WTC11 (cell line): Measurements from ENCODE around the gene LYVE1. TPM values are rescaled to one million over a fixed set of nuclear protein-coding genes. Genes with fewer than 3 reads are reported as not detected.

Source experiments
- ATAC-seq: fragments of 200-7000 bp; cut with Tn5 transposase; 2 replicates; pipeline ENCODE4 v1.10.0; 2021; ENCODE audit warnings: mild to moderate bottlenecking, moderate library complexity
- CTCF ChIA-PET: fragments of 300-600 bp; sonication (Branson Sonifier 250); formaldehyde crosslinking; loops from one replicate; lab custom pipeline; 2021; ENCODE audit warnings: antibody characterized with exemption; lab: Charles Lee
- POLR2A ChIA-PET: fragments of 350-600 bp; sonication (Branson Sonifier 250); formaldehyde crosslinking; loops from one replicate; lab custom pipeline; 2021; ENCODE audit warnings: antibody characterized with exemption; lab: Charles Lee
- DNase-seq: peaks from one replicate; pipeline ENCODE4 v3.0.0; 2021; ENCODE audit warnings: low spot score
- H3K27ac Mint-ChIP-seq: 2 replicates; pipeline ENCODE4 v1.8.0; 2021; ENCODE audit warnings: mixed read lengths
- H3K27me3 Mint-ChIP-seq: 2 replicates; pipeline ENCODE4 v1.8.0; 2021; ENCODE audit warnings: low read depth, mild to moderate bottlenecking, moderate library complexity, mixed read lengths
- H3K36me3 Mint-ChIP-seq: 2 replicates; pipeline ENCODE4 v1.8.0; 2021; ENCODE audit warnings: mixed read lengths
- H3K4me1 Mint-ChIP-seq: 2 replicates; pipeline ENCODE4 v1.8.0; 2022; ENCODE audit warnings: mixed read lengths
- H3K4me3 Mint-ChIP-seq: 2 replicates; pipeline ENCODE4 v1.8.0; 2021; ENCODE audit warnings: mild to moderate bottlenecking, moderate library complexity, mixed read lengths
- H3K9me3 Mint-ChIP-seq: 2 replicates; pipeline ENCODE4 v1.8.0; 2021; ENCODE audit warnings: mixed read lengths
- AFF4 ChIP-seq: sonication (generic); formaldehyde crosslinking; IDR thresholded peaks from 2 replicates; pipeline ENCODE4 v1.8.1; 2023; ENCODE audit warnings: mild to moderate bottlenecking, missing genetic modification reagents, borderline replicate concordance
- CBFB ChIP-seq: sonication (generic); formaldehyde crosslinking; IDR thresholded peaks from 2 replicates; pipeline ENCODE4 v1.8.1; 2022; ENCODE audit warnings: mild to moderate bottlenecking, low read depth, missing genetic modification reagents
- CREB1 ChIP-seq: sonication (generic); formaldehyde crosslinking; IDR thresholded peaks from 2 replicates; pipeline ENCODE4 v1.8.0; 2023; ENCODE audit warnings: mild to moderate bottlenecking, missing genetic modification reagents
- FOXK1 ChIP-seq: sonication (generic); formaldehyde crosslinking; IDR thresholded peaks from 2 replicates; pipeline ENCODE4 v1.8.0; 2022; ENCODE audit warnings: mild to moderate bottlenecking, moderate library complexity, missing genetic modification reagents
- GTF2I ChIP-seq: fragments of 250-450 bp; sonication (Bioruptor Pico); conservative IDR thresholded peaks from 2 replicates; pipeline ENCODE4 v1.4.0; 2021; ENCODE audit warnings: mild to moderate bottlenecking
- JAZF1 ChIP-seq: fragments of 250-450 bp; sonication (Bioruptor Pico); IDR thresholded peaks from 2 replicates; pipeline ENCODE4 v1.9.0; 2021; ENCODE audit warnings: moderate library complexity, mild to moderate bottlenecking, inconsistent platforms
- MAX ChIP-seq: sonication (generic); formaldehyde crosslinking; IDR thresholded peaks from 2 replicates; pipeline ENCODE4 v1.8.0; 2022; ENCODE audit warnings: mild to moderate bottlenecking, missing genetic modification reagents
- MXD4 ChIP-seq: fragments of 250-450 bp; sonication (Bioruptor Pico); IDR thresholded peaks from 2 replicates; pipeline ENCODE4 v1.8.0; 2021; ENCODE audit warnings: mild to moderate bottlenecking, moderate library complexity, borderline replicate concordance
- SMAD3 ChIP-seq: sonication (generic); formaldehyde crosslinking; IDR thresholded peaks from 2 replicates; pipeline ENCODE4 v1.8.0; 2022; ENCODE audit warnings: missing genetic modification reagents, mild to moderate bottlenecking, borderline replicate concordance
- SP1 ChIP-seq: sonication (generic); formaldehyde crosslinking; conservative IDR thresholded peaks from 2 replicates; pipeline ENCODE4 v1.8.1; 2022; ENCODE audit warnings: missing genetic modification reagents
- TCF7 ChIP-seq: sonication (generic); formaldehyde crosslinking; IDR thresholded peaks from 2 replicates; pipeline ENCODE4 v1.8.0; 2022; ENCODE audit warnings: mild to moderate bottlenecking, low read depth, missing genetic modification reagents, moderate library complexity
- ZNF121 ChIP-seq: sonication (generic); formaldehyde crosslinking; IDR thresholded peaks from 2 replicates; pipeline ENCODE4 v1.8.0; 2023; ENCODE audit warnings: missing genetic modification reagents
- ZNF512 ChIP-seq: sonication (generic); formaldehyde crosslinking; IDR thresholded peaks from 2 replicates; pipeline ENCODE4 v1.8.1; 2022; ENCODE audit warnings: missing genetic modification reagents, borderline replicate concordance
- ZNF532 ChIP-seq: fragments of 250-450 bp; sonication (Bioruptor Pico); IDR thresholded peaks from 2 replicates; pipeline ENCODE4 v1.9.0; 2021; ENCODE audit warnings: mild to moderate bottlenecking, borderline replicate concordance
- ZNF671 ChIP-seq: fragments of 250-450 bp; sonication (Bioruptor Pico); IDR thresholded peaks from 2 replicates; pipeline ENCODE4 v1.8.0; 2021; ENCODE audit warnings: mild to moderate bottlenecking
- total RNA-seq: library from RNA; stranded (reverse); gene quantifications from 3 replicates; pipeline ENCODE4 v1.2.3, GENCODE V29; 2021
- TF ChIP-seq, protein P1 (sequence below): sonication (generic); formaldehyde crosslinking; IDR thresholded peaks from 2 replicates; pipeline ENCODE4 v1.8.1; 2023; ENCODE audit warnings: mild to moderate bottlenecking, missing genetic modification reagents
- TF ChIP-seq, protein P2 (sequence below): fragments of 250-450 bp; sonication (Bioruptor Pico); IDR thresholded peaks from 2 replicates; pipeline ENCODE4 v1.9.0; 2021; ENCODE audit warnings: mild to moderate bottlenecking
- TF ChIP-seq, protein P3 (sequence below): sonication (generic); formaldehyde crosslinking; IDR thresholded peaks from 2 replicates; pipeline ENCODE4 v1.8.0; 2023; ENCODE audit warnings: mild to moderate bottlenecking, missing genetic modification reagents

Gene LYVE1
- total RNA-seq, 1 experiment from 2014 or later: 0.24 TPM

GRCh38 chr11:10556590-10556989, 11.9 kb downstream of the LYVE1 start:
- TF ChIP-seq MAX (CRISPR knock-in tag): no peak
- TF ChIP-seq, protein P1, sequence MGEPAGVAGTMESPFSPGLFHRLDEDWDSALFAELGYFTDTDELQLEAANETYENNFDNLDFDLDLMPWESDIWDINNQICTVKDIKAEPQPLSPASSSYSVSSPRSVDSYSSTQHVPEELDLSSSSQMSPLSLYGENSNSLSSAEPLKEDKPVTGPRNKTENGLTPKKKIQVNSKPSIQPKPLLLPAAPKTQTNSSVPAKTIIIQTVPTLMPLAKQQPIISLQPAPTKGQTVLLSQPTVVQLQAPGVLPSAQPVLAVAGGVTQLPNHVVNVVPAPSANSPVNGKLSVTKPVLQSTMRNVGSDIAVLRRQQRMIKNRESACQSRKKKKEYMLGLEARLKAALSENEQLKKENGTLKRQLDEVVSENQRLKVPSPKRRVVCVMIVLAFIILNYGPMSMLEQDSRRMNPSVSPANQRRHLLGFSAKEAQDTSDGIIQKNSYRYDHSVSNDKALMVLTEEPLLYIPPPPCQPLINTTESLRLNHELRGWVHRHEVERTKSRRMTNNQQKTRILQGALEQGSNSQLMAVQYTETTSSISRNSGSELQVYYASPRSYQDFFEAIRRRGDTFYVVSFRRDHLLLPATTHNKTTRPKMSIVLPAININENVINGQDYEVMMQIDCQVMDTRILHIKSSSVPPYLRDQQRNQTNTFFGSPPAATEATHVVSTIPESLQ: no peak
- TF ChIP-seq, protein P2, sequence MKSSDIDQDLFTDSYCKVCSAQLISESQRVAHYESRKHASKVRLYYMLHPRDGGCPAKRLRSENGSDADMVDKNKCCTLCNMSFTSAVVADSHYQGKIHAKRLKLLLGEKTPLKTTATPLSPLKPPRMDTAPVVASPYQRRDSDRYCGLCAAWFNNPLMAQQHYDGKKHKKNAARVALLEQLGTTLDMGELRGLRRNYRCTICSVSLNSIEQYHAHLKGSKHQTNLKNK (CRISPR knock-in tag): no peak
- no peak for TF ChIP-seq FOXK1 (CRISPR knock-in tag)
- TF ChIP-seq MXD4: no peak
- no peak for TF ChIP-seq JAZF1 (CRISPR knock-in tag)
- TF ChIP-seq CBFB: no peak
- no peak for TF ChIP-seq ZNF512
- no peak for TF ChIP-seq ZNF532
- TF ChIP-seq GTF2I: no peak
- no peak for TF ChIP-seq SMAD3 (CRISPR knock-in tag)
- TF ChIP-seq, protein P3, sequence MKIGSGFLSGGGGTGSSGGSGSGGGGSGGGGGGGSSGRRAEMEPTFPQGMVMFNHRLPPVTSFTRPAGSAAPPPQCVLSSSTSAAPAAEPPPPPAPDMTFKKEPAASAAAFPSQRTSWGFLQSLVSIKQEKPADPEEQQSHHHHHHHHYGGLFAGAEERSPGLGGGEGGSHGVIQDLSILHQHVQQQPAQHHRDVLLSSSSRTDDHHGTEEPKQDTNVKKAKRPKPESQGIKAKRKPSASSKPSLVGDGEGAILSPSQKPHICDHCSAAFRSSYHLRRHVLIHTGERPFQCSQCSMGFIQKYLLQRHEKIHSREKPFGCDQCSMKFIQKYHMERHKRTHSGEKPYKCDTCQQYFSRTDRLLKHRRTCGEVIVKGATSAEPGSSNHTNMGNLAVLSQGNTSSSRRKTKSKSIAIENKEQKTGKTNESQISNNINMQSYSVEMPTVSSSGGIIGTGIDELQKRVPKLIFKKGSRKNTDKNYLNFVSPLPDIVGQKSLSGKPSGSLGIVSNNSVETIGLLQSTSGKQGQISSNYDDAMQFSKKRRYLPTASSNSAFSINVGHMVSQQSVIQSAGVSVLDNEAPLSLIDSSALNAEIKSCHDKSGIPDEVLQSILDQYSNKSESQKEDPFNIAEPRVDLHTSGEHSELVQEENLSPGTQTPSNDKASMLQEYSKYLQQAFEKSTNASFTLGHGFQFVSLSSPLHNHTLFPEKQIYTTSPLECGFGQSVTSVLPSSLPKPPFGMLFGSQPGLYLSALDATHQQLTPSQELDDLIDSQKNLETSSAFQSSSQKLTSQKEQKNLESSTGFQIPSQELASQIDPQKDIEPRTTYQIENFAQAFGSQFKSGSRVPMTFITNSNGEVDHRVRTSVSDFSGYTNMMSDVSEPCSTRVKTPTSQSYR (CRISPR knock-in tag): no peak
- TF ChIP-seq CREB1 (CRISPR knock-in tag): no peak
- no peak for TF ChIP-seq TCF7 (CRISPR knock-in tag)
- no peak for TF ChIP-seq ZNF121 (CRISPR knock-in tag)
- TF ChIP-seq ZNF671 (CRISPR knock-in tag): no peak
- TF ChIP-seq SP1 (CRISPR knock-in tag): no peak
- TF ChIP-seq AFF4 (CRISPR knock-in tag): no peak

More at GRCh38 chr11:10556590-10556989, 11.9 kb downstream of the LYVE1 start:
- peaks cover 11% of the 10 kb centered on the region for H3K4me1 Mint-ChIP-seq
- H3K27ac Mint-ChIP-seq: no peak overlapping the region
- no peak overlapping the region for H3K4me3 Mint-ChIP-seq
- H3K36me3 Mint-ChIP-seq: peaks cover under 1% of the 10 kb centered on the region; the same call in 1 of the 2 replicates
- peaks cover 10% of the 10 kb centered on the region for H3K9me3 Mint-ChIP-seq
- no peak for DNase-seq
- ChIA-PET POLR2A (no interaction called here), CTCF (interaction anchor here (0.7 kb wide), 1 partner anchor 16 kb away, joined by 3 read pairs; the partner anchor contains the start of gene RNF141)
- ATAC-seq: no peak
- H3K27me3 Mint-ChIP-seq: no peaks in the 10 kb centered on the region; the same call in none of the 2 replicates
